Measurements from ENCODE around the gene SH3BGRL2. TPM values are rescaled to one million over a fixed set of nuclear protein-coding genes. Genes with fewer than 3 reads are reported as not detected.

The SH3BGRL2 gene
- total RNA-seq, 2 donors from 2014 or later, result 26.4 to 29.1 TPM

GRCh38 chr6:79627422-79627821 is 3.7 kb upstream of the SH3BGRL2 start:
- no peak for DNase-seq
- no peak for TF ChIP-seq POLR2A (IDR thresholded peaks at IDR 0.05)
- TF ChIP-seq CTCF (IDR thresholded peaks at IDR 0.05), result no peak
- Histone ChIP-seq H3K36me3 (replicated peaks in 1 of 2; ENCODE audit: insufficient read depth in 1 of 2, low read depth in 2 of 2) (no peaks in the 10 kb centered on the region), H3K4me3 (no peak overlapping the region), H3K27ac (no peak overlapping the region), H3K9me3 (no peaks in the 10 kb centered on the region), H3K4me1 (peaks cover 18% of the 10 kb centered on the region), H3K27me3 (no peaks in the 10 kb centered on the region)
- no peak for ATAC-seq
- intact Hi-C loops (cut with DNase I), result no loop called here

DNA sequence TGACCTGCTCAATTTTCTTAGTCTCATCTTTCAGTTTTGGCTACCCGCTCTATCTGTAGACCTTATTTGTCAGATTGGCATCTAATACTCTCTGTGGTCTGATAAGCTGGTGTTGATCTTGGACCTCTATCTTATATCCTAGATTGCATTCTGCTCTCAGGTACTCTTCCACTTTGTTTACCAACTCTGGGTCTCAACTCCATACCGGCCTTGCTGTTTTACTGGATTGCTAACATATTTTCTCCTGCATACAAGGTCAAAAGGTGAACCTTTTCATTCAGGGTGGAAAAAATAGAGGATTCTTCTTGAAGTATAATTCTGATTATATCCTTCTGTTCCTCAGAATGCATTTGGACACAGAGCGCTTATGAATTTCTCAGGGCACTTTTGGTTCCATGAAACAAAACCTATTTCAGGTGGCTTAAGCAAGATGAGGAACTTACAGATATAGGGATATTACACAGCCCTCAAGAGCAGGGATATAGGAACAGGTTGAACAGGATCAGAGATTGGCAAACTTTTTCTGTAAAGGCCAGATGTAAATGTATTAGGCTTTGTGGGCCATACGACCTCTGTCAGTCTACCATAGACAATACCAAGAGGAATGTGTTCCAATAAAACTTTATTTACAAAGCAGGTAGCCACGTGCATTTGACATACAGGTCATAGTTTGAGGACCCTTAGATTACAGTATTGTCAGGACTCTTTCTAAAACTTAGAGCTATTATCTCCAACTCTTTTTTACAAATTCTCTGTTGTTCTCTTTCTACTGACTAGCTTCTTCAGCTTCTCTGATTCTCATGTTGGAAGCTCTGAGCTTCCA is 2.5 kb upstream of the SH3BGRL2 start:
- intact Hi-C loops (cut with DNase I), result no loop called here
- WGBS, 2 donors, result 77 to 80% methylated on average over 5 of the region's 5 CpGs
- no peaks in the 10 kb centered on the region for H3K27me3 ChIP-seq

DNA sequence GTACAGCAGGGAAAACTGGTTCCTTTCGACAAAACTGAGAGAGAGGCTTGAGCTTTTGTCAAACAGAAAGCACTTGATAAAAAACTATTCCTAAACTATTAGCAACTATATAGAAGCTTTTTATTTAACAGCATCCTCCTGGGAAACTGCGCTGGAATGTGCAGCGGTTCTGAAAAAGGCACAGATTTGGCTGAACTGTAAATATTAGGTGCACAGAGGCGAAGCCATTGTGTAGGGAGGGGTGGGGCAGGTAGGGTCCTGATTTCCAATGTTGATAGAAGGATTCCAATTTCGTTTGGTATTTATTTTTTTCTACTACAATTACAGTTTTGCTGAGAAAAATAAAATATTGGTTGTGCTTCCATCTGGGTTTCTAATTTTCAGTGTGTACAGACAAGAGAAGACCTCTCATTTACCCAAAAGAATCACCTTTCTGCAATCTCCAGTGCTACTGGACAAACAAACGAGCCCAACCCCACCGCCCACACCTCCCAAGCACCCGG is 698 bp upstream of the SH3BGRL2 start:
- H3K27ac ChIP-seq, result peak overlapping the region; percentile 48 to 94 (median 92)
- ATAC-seq (no peak), DNase-seq (no peak)
- peaks cover 32% of the 10 kb centered on the region for H3K4me1 ChIP-seq
- no peaks in the 10 kb centered on the region for H3K36me3 ChIP-seq (replicated peaks in 1 of 2; ENCODE audit: insufficient read depth in 1 of 2, low read depth in 2 of 2)
- 9 to 11% methylated on average over 8 of the region's 8 CpGs for WGBS, 2 donors
- H3K27me3 ChIP-seq, result no peaks in the 10 kb centered on the region
- intact Hi-C loops (cut with DNase I), result no loop called here
- TF ChIP-seq CTCF (IDR thresholded peaks at IDR 0.05) (no peak), POLR2A (IDR thresholded peaks at IDR 0.05) (no peak)
- no peaks in the 10 kb centered on the region for H3K9me3 ChIP-seq
- H3K4me3 ChIP-seq, result no peak overlapping the region

More for the DNA sequence above, 2.5 kb upstream of the SH3BGRL2 start:
- DNase-seq (no peak), ATAC-seq (no peak)
- Histone ChIP-seq H3K4me1 (peaks cover 25% of the 10 kb centered on the region), H3K36me3 (replicated peaks in 1 of 2; ENCODE audit: insufficient read depth in 1 of 2, low read depth in 2 of 2) (no peaks in the 10 kb centered on the region), H3K9me3 (no peaks in the 10 kb centered on the region), H3K27ac (no peak overlapping the region), H3K4me3 (no peak overlapping the region)
- TF ChIP-seq CTCF (IDR thresholded peaks at IDR 0.05), result no peak
- no peak for TF ChIP-seq POLR2A (IDR thresholded peaks at IDR 0.05)

- TF ChIP-seq CTCF (IDR thresholded peaks at IDR 0.05) (no peak), POLR2A (IDR thresholded peaks at IDR 0.05) (no peak)
- no peaks in the 10 kb centered on the region for H3K9me3 ChIP-seq
- H3K36me3 ChIP-seq (replicated peaks in 1 of 2; ENCODE audit: insufficient read depth in 1 of 2, low read depth in 2 of 2), result no peaks in the 10 kb centered on the region
- 2% methylated on average over 12 of the region's 12 CpGs for WGBS, 2 donors
- peak overlapping the region; percentile 62 to 94 (median 92) for H3K27ac ChIP-seq
- intact Hi-C loops (cut with DNase I), result no loop called here
- H3K4me3 ChIP-seq, result peak overlapping the region; percentile 71 to 82
- DNase-seq, result peak in 1 of 4 donors; percentile 7
- H3K4me1 ChIP-seq, result peaks cover 32% of the 10 kb centered on the region
- peak; percentile 2 for ATAC-seq
- no peaks in the 10 kb centered on the region for H3K27me3 ChIP-seq
These were observed 604 bp downstream of the SH3BGRL2 start for GRCh38 chr6:79631693-79632172.
